Muscle layer of duodenum (tissue), 2 donors: ENCODE measurements around the gene GLDC.
"Not testable (repeated sequence)": the region's sequence is repeated elsewhere in the genome, so short reads cannot be mapped to it uniquely, and the experiment has no call there.

Experiments used
- H3K27ac ChIP-seq: one replicate; pipeline ENCODE4 v1.7.0; 2013; ENCODE audit warnings: mild to moderate bottlenecking, low read length
- H3K27me3 ChIP-seq: one replicate; pipeline ENCODE4 v1.7.0; 2013; ENCODE audit warnings: low read depth, mild to moderate bottlenecking, control low read depth, low read length
- H3K36me3 ChIP-seq, 2 donors: one replicate each; pipeline ENCODE4 v1.7.0; 2013; ENCODE audit warnings: low read length in 2 of 2, control low read depth in 1 of 2, mild to moderate bottlenecking in 1 of 2; ENCODE audit not compliant: insufficient read depth in 2 of 2, control insufficient read depth in 1 of 2
- H3K4me1 ChIP-seq, 2 donors: one replicate each; pipeline ENCODE4 v1.7.0; 2013; ENCODE audit warnings: low read length in 2 of 2, mild to moderate bottlenecking in 2 of 2, control low read depth in 1 of 2, moderate library complexity in 1 of 2; ENCODE audit not compliant: insufficient read depth in 2 of 2, control insufficient read depth in 1 of 2
- H3K4me3 ChIP-seq, 2 donors: one replicate each; pipeline ENCODE4 v1.7.0; 2013; ENCODE audit warnings: low read length in 2 of 2, low read depth in 1 of 2, mild to moderate bottlenecking in 1 of 2
- H3K9me3 ChIP-seq, 2 donors: one replicate each; pipeline ENCODE4 v1.7.0; 2013; ENCODE audit warnings: low read length in 2 of 2, control low read depth in 1 of 2, mild to moderate bottlenecking in 1 of 2; ENCODE audit not compliant: control insufficient read depth in 1 of 2
- donor health status: healthy.

The GLDC gene

DNA sequence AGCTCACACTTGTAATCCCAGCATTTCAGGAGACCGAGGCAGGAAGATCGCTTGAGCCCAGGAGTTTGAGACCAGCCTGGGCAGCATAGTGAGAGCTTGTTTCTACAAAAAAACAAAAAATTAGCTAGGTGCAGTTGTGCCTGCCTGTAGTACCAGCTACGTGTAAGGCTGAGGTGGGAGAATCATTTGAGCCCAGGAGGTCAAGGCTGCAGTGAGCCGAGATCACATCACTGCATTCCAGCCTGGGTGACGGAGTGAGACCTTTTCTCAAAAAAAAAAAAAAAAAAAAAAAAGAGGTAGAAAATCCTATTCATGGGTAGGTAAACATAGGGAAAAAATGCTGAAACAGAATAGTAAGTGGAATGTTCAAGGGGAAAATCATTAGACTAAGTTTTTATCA is 102.9 kb downstream of the GLDC start:
- not testable (repeated sequence) for H3K4me3 ChIP-seq, H3K27me3 ChIP-seq, H3K9me3 ChIP-seq, H3K36me3 ChIP-seq, H3K27ac ChIP-seq, H3K4me1 ChIP-seq

DNA sequence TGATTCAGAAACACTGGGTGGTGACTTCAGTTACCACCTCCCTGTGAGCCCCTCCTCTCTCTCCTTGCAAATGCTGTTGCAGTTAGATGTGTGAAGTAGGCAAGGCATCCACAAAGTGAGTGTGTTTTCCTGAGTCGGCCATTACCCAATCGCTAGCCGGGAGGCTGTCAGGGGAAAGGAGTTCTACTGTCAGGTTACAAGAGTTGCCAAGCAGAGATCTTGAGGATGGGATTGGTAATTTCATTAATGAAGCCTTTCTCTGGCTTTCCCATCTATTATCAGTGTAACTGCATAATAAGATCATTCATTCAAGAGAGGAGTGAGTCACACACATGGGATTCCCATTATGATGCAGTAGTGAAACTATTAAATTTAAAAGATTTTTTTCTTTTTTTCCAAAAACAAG is 106.9 kb downstream of the GLDC start:
- H3K27me3 ChIP-seq = no peaks in the 10 kb centered on the region
- H3K36me3 ChIP-seq = no peaks in the 10 kb centered on the region
- H3K27ac ChIP-seq = no peak overlapping the region
- H3K4me3 ChIP-seq = no peak overlapping the region
- no peaks in the 10 kb centered on the region for H3K4me1 ChIP-seq
- no peaks in the 10 kb centered on the region for H3K9me3 ChIP-seq

DNA sequence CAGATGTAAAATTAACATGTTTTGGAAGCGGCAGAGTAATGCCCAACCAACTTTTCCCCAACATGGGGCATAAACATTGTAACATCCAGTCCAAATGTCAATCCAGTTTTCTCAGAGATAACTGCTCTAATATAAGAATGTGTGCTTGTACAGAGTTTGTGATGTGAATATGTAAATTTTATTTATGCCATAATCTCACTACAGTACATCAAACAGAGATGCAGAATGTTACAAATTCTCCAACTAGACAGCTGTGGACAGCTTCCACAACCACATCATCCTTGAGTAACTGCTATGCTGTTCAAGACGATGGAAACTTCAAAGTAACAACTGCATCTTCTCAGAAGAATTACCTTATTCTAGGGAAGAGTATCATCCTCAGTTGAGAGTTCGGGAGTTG is 109.9 kb downstream of the GLDC start:
- Histone ChIP-seq H3K27me3 (no peaks in the 10 kb centered on the region), H3K9me3 (no peaks in the 10 kb centered on the region), H3K4me1 (no peaks in the 10 kb centered on the region), H3K36me3 (no peaks in the 10 kb centered on the region), H3K4me3 (no peak overlapping the region), H3K27ac (no peak overlapping the region)

DNA sequence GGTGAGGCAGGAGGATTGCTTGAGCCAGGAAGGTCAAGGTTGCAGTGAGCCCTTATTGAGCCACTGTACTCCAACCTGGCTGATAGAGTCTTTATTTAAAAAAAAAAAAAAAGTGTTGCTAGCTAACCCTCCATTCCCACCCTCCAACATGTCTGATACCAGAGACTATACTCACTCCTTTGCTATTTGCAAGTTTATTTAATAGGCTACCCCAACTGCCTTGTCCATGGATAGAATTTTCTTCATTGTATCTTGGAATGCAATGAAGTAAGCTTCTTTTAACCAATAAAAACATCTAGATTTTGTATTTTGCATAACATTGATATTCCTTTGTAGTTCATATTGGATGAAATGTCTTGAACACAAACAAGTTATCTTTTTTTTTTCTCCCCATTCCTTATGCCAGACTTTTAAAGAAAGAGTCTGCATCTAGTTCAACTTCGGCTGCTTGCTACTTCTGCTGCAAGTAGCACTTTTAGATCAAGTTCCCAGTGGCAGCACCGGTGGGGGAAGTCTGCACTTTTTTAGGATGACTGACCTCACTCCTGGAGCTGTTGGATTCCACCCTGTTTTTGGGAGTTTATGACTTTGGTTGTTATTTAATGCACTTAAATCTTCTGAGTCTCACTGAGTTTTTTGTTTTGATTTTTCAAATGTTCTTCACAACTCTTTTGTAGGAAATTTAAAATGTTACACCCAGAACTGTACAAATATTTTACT is 120.0 kb downstream of the GLDC start:
- Histone ChIP-seq H3K36me3 (peaks cover 0 to 5% of the 10 kb centered on the region in 2 donors), H3K4me3 (no peak overlapping the region), H3K4me1 (no peaks in the 10 kb centered on the region), H3K9me3 (peaks cover 0 to 13% of the 10 kb centered on the region in 2 donors), H3K27ac (no peak overlapping the region), H3K27me3 (no peaks in the 10 kb centered on the region)

DNA sequence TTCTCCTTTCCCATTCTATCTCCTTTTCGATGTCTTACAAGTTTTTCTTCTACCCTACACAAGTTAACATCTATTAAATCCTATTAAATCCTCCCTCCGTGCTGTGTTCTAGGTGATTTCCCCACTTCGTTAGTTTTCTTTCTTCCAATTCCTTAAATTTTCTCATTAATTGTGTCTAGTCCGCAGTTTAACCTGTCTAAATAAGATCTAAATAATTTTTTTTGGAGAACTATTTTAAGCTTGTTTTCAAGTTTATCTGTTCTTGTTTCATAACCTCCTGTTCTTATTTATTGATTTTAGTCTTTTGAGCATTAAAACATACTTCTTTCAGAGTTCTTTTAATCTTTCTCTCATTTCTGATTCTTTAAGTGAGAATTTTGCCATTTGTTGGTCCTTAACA is 123.3 kb downstream of the GLDC start:
- peaks cover 0 to 13% of the 10 kb centered on the region in 2 donors for H3K9me3 ChIP-seq
- H3K4me1 ChIP-seq = no peaks in the 10 kb centered on the region
- H3K4me3 ChIP-seq = no peak overlapping the region
- H3K27me3 ChIP-seq = no peaks in the 10 kb centered on the region
- H3K27ac ChIP-seq = no peak overlapping the region
- H3K36me3 ChIP-seq = peaks cover 0 to 8% of the 10 kb centered on the region in 2 donors

DNA sequence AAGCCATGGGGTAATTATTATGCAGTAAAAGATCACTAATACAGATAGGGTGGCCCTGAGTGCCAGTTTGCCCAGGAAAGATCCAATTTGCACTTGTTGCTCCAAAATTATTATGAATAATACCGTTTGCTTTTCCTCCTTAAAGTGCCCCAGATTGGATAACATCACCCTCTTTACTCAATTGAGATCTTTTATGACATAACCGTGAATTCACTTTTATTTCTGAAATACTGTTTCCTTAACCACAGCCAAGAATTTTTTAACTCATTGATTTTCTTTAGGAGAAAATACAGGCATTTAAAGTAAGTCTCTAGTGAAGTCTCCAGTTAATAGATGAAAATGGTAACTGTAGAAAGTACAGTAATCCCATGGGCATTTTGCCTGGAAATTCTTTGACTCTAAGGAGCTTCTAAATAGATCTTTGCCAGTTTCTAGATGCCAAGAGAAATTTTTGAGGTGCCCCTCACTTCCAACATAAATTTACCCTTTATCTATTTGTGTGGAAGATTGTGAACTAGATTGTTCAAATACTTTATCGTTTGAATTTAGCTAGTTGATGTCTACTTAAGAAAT is 133.4 kb downstream of the GLDC start:
- Histone ChIP-seq H3K36me3 (peaks cover 0 to 7% of the 10 kb centered on the region in 2 donors), H3K4me3 (no peak overlapping the region)

DNA sequence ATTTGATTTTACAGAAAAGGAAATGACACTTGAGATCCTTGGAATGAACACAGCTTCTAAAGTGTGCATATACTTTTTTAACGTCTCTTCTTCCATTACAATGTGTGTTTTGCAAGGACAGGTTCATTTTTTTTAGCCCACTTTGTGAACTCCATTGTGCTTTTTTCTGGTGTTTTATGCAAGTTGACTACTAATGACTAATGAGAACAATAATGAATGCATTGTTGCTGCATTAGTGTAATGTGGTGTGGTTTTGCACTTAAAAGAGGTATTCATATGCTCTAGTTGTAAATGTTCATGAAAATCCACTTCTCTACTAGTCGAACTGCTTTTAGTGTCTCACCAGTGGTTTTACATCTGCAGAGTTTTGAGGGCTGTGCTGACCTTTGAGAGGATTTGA is 139.0 kb downstream of the GLDC start:
- Histone ChIP-seq H3K4me3 (no peak overlapping the region), H3K27ac (no peak overlapping the region), H3K36me3 (peaks cover 19 to 31% of the 10 kb centered on the region in 2 donors), H3K9me3 (no peaks in the 10 kb centered on the region), H3K27me3 (no peaks in the 10 kb centered on the region), H3K4me1 (no peaks in the 10 kb centered on the region)

More for the DNA sequence above, 133.4 kb downstream of the GLDC start:
- H3K27me3 ChIP-seq = no peaks in the 10 kb centered on the region
- no peaks in the 10 kb centered on the region for H3K9me3 ChIP-seq
- H3K27ac ChIP-seq = no peak overlapping the region
- no peaks in the 10 kb centered on the region for H3K4me1 ChIP-seq

DNA sequence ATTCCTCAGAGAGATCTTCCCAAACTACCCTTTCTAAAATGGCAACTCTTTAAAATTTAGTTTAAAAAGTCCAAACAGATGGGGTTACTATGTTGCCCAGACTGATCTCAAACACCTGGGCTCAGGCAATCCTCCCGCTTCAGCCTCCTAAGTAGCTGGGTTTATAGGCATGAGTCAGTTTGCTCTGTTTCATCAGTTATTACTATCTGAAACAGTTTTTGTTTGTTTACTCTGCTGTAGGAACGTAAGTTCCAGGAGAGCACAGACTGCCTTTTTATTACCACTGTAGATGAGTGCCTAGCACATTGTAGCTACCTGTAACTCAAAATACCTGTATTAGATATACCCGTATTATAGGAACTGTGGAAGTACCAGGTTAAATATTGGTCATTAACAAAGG is 143.1 kb downstream of the GLDC start:
- H3K4me3 ChIP-seq = no peak overlapping the region
- no peaks in the 10 kb centered on the region for H3K4me1 ChIP-seq
- H3K36me3 ChIP-seq = peaks cover 27 to 48% of the 10 kb centered on the region in 2 donors

DNA sequence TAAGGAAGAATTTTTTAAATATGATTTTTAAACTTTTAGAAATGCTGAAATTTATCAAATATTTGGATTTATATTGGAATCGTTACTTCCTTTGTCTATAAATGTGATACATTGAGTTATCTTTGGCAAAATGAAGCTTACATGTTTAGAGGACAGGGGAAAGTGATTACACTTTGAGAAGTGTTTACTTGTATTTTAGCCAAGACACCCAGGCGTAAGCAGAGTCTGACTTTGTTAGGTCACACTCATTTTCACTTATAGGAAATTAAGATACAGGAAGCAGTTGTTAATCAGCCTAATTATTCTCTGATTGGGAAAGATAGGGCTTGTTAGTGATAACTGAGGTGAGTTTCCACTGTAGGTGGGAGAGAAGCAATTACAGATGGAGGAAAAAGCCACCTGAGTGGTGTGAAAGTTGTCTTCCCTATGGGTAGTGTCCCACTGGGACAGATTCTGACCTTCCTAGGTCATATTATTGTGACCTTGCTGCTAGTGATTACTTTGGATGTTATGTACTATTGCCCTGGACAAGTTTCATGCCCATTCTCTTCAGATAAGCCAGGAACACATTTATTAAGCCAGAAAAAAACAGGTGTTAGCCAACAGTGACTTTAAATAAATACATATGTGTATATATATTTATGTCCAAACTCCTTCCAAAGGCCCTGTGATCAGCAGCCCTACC is 143.9 kb downstream of the GLDC start:
- Histone ChIP-seq H3K9me3 (no peaks in the 10 kb centered on the region), H3K4me3 (no peak overlapping the region), H3K27ac (no peak overlapping the region), H3K27me3 (no peaks in the 10 kb centered on the region), H3K4me1 (no peaks in the 10 kb centered on the region), H3K36me3 (peaks cover 34 to 51% of the 10 kb centered on the region in 2 donors)

More for the DNA sequence above, 143.1 kb downstream of the GLDC start:
- no peaks in the 10 kb centered on the region for H3K9me3 ChIP-seq
- H3K27ac ChIP-seq = no peak overlapping the region
- no peaks in the 10 kb centered on the region for H3K27me3 ChIP-seq

DNA sequence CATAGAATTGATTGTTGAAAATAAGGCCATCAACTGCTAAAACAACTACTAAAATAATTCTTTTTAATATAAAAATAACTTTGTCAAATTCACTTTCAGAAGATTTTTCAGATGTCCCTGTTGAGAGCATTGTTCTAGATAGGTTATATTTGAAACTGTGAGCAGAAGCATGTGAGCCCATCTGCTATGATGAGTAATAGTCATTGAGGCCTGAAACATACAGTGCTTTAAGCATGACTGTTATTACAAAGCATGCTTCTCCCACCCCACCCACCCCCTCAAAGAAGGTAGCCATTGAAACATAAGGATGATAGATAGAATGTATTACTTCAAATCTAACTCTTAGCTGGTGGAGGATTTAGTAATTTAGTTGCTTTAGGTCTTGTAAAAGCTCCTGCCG is 146.5 kb downstream of the GLDC start:
- no peaks in the 10 kb centered on the region for H3K9me3 ChIP-seq

DNA sequence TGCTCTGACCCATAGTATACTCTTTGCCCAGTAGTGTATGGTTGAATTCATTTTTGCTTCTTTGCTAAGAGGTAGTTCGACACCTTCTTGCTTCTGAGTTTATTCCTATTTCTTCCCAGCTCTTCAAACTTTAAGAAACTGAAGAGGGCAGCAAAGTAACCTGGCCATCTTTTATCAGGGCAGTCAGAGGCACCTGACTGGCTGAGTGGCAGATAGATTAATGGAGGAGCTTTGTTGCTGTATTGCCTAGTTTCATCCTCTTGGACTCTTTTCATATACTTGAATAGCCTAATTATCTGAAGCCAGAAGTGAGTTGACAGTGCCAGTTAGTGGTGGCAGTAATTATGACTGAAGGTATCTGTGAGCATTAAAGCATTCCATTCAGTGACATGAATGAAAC is 150.1 kb downstream of the GLDC start:
- H3K27me3 ChIP-seq = no peaks in the 10 kb centered on the region
- H3K36me3 ChIP-seq = peaks cover 18 to 30% of the 10 kb centered on the region in 2 donors
- H3K4me1 ChIP-seq = no peaks in the 10 kb centered on the region
- H3K27ac ChIP-seq = no peak overlapping the region
- H3K4me3 ChIP-seq = no peak overlapping the region
- no peaks in the 10 kb centered on the region for H3K9me3 ChIP-seq

More for the DNA sequence above, 146.5 kb downstream of the GLDC start:
- H3K36me3 ChIP-seq = peaks cover 21 to 47% of the 10 kb centered on the region in 2 donors
- no peak overlapping the region for H3K4me3 ChIP-seq
- no peaks in the 10 kb centered on the region for H3K4me1 ChIP-seq
- no peaks in the 10 kb centered on the region for H3K27me3 ChIP-seq
- no peak overlapping the region for H3K27ac ChIP-seq
